K562 (cell line): ENCODE results near the gene BCCIP. TPM values are rescaled to one million over a fixed set of nuclear protein-coding genes. Genes with fewer than 3 reads are reported as not detected.

Source experiments
- ATAC-seq: fragments of 200-7000 bp; cut with Tn5 transposase; 3 replicates; pipeline ENCODE4 v1.9.1; 2020; ENCODE audit warnings: moderate library complexity
- BruUV-seq: library from RNA; stranded (reverse); fragments of 400-500 nt; replicated peaks from 2 replicates; lab custom pipeline; 2021; lab: Mats Ljungman, UMichigan
- CTCF ChIA-PET: fragments of 300-600 bp; formaldehyde crosslinking; extraction: SDS; loops from one replicate; lab custom pipeline; 2021; ENCODE audit warnings: low intra/inter-chr PET ratio; lab: Yijun Ruan, JAX
- POLR2A ChIA-PET: fragments of 300-600, 350-650 bp; sonication (Branson Sonifier 250); formaldehyde crosslinking; extraction: SDS; loops from one replicate; lab custom pipeline; 2021; ENCODE audit warnings: antibody characterized with exemption, inconsistent platforms; lab: Yijun Ruan, JAX
- DNase-seq, 4 experiments: peaks; one replicate each; pipeline versions ENCODE4 v3.0.0 to v3.0.0-alpha.2; 2011 to 2018; ENCODE audit warnings: low spot score in 3 of 4, mixed read lengths in 3 of 4; ENCODE audit errors: extremely low read depth in 1 of 4
- FAIRE-seq: peaks from 2 replicates; lab custom pipeline; 2011; peaks lifted over from hg19 to GRCh38; lab: Jason Lieb, UNC
- H2AFZ ChIP-seq: 2 replicates; pipeline ENCODE4 v1.6.0; 2011; ENCODE audit warnings: low read depth, low read length, control low read depth, inconsistent platforms
- H3K27ac ChIP-seq: fragments of 200-600 bp; 3 replicates; pipeline ENCODE4 v1.8.0; 2011; ENCODE audit warnings: low read depth, mild to moderate bottlenecking, control low read depth, inconsistent platforms, low read length, moderate library complexity, mixed read lengths; ENCODE audit errors: extremely low read depth
- H3K27me3 ChIP-seq, 2 experiments: fragments of 300-600 bp in 1 of 2; 2 replicates in 1 of 2; 3 replicates in 1 of 2; pipeline versions ENCODE4 v1.6.0 to v1.8.0; 2011; ENCODE audit warnings: inconsistent platforms in 2 of 2, low read length in 2 of 2, mild to moderate bottlenecking in 1 of 2, mixed read lengths in 1 of 2, moderate library complexity in 1 of 2; ENCODE audit not compliant: control insufficient read depth in 2 of 2, insufficient read depth in 2 of 2
- H3K36me3 ChIP-seq: fragments of 300-600 bp; 3 replicates; pipeline ENCODE4 v1.8.0; 2011; ENCODE audit warnings: mild to moderate bottlenecking, low read length, inconsistent platforms; ENCODE audit not compliant: control insufficient read depth, insufficient read depth
- H3K4me1 ChIP-seq, 2 experiments: fragments of 200-600 bp in 1 of 2; replicated peaks in 1 of 2; 2 replicates in 1 of 2; 3 replicates in 1 of 2; pipeline versions ENCODE4 v1.5.1 to v1.8.0; 2011; ENCODE audit warnings: inconsistent platforms in 2 of 2, low read length in 2 of 2, mild to moderate bottlenecking in 1 of 2, mixed read lengths in 1 of 2, moderate library complexity in 1 of 2; ENCODE audit not compliant: control insufficient read depth in 2 of 2, insufficient read depth in 2 of 2
- H3K4me2 ChIP-seq: 2 replicates; pipeline ENCODE4 v1.6.1; 2011; ENCODE audit warnings: low read length, control low read depth, inconsistent platforms, mixed read lengths; ENCODE audit not compliant: insufficient read depth
- H3K4me3 ChIP-seq: fragments of 200-600 bp; sonication (generic), shearing (Covaris generic); 2 replicates; pipeline ENCODE4 v1.5.1; 2016; ENCODE audit warnings: control low read depth, inconsistent platforms
- H3K79me2 ChIP-seq: fragments of 200-600 bp; 3 replicates; pipeline ENCODE4 v1.8.0; 2011; ENCODE audit warnings: low read length, inconsistent platforms; ENCODE audit not compliant: control insufficient read depth, insufficient read depth
- H3K9ac ChIP-seq, 2 experiments: 2 replicates each; pipeline versions ENCODE4 v1.6.0 to v1.6.1; 2011; ENCODE audit warnings: low read depth in 2 of 2, low read length in 2 of 2, control low read depth in 1 of 2, inconsistent platforms in 1 of 2, mild to moderate bottlenecking in 1 of 2, mixed read lengths in 1 of 2; ENCODE audit not compliant: insufficient read depth in 1 of 2
- H3K9me1 ChIP-seq: one replicate; pipeline ENCODE4 v1.6.0; 2011; ENCODE audit warnings: inconsistent platforms, mild to moderate bottlenecking, low read length, moderate library complexity; ENCODE audit not compliant: control insufficient read depth, insufficient read depth
- H3K9me3 ChIP-seq: replicated peaks from 2 replicates; pipeline ENCODE4 v1.5.1; 2011; ENCODE audit warnings: low read depth, low read length, inconsistent platforms; ENCODE audit not compliant: control insufficient read depth, insufficient read depth
- H4K20me1 ChIP-seq: replicated peaks from 2 replicates; pipeline ENCODE4 v1.6.1; 2011; ENCODE audit warnings: low read length, inconsistent platforms, mixed read lengths; ENCODE audit not compliant: control insufficient read depth, insufficient read depth
- HDAC1 ChIP-seq, 2 experiments: fragments of 450-650 bp; IDR thresholded peaks; 2 replicates each; pipeline ENCODE4 v1.6.1; 2016 to 2017; ENCODE audit warnings: inconsistent platforms in 1 of 2, mild to moderate bottlenecking in 1 of 2, moderate library complexity in 1 of 2
- HOXB6 ChIP-seq: fragments of 250-450 bp; sonication (Bioruptor Pico); IDR thresholded peaks from 2 replicates; pipeline ENCODE4 v1.5.1; 2022; ENCODE audit warnings: mild to moderate bottlenecking, borderline replicate concordance
- KDM1A ChIP-seq, 2 experiments: fragments of 450-650 bp; IDR thresholded peaks; 2 replicates each; pipeline ENCODE4 v1.6.1; 2016; ENCODE audit warnings: mild to moderate bottlenecking in 2 of 2
- LCOR ChIP-seq: sonication (generic); formaldehyde crosslinking; IDR thresholded peaks from 2 replicates; pipeline ENCODE4 v1.8.0; 2022; ENCODE audit warnings: mild to moderate bottlenecking, missing genetic modification reagents
- NFE2 ChIP-seq: IDR thresholded peaks from 2 replicates; pipeline ENCODE4 v1.6.1; 2014; ENCODE audit warnings: antibody characterized with exemption, low read depth
- PTTG1 ChIP-seq: fragments of 450-650 bp; IDR thresholded peaks from 2 replicates; pipeline ENCODE4 v1.6.1; 2016; ENCODE audit warnings: low read depth, mild to moderate bottlenecking, missing genetic modification characterization, missing compliant biosample characterization
- SIN3A ChIP-seq, 2 experiments: fragments of 150-350 bp in 1 of 2; IDR thresholded peaks; 2 replicates each; pipeline ENCODE4 v1.6.1; 2011 to 2016; ENCODE audit warnings: borderline replicate concordance in 2 of 2, low read depth in 2 of 2, low read length in 2 of 2, mild to moderate bottlenecking in 2 of 2, moderate library complexity in 2 of 2; ENCODE audit not compliant: control insufficient read depth in 1 of 2
- ZNF316 ChIP-seq: fragments of 450-650 bp; IDR thresholded peaks from 2 replicates; pipeline ENCODE4 v1.6.1; 2016
- ZNF695 ChIP-seq: fragments of 450-650 bp; formaldehyde crosslinking; IDR thresholded peaks from 2 replicates; pipeline ENCODE4 v1.4.0; 2020; ENCODE audit warnings: mild to moderate bottlenecking, moderate library complexity
- WGBS: fragments of 100-300 bp; shearing (Covaris generic); methylation state at CpG from one replicate; pipeline ENCODE4 v1.1.6; 2016; ENCODE audit warnings: low coverage, mixed read lengths; ENCODE audit not compliant: insufficient coverage; ENCODE audit errors: missing lambda C conversion rate; 5-methylcytosine and 5-hydroxymethylcytosine counted together
- in situ Hi-C: fragments of 300-500 bp; cut with MboI; formaldehyde crosslinking; loops from 4 replicates; pipeline ENCODE4 v1.15.0; 2018; ENCODE audit warnings: inconsistent platforms, mixed read lengths
- intact Hi-C: fragments of 100-400 bp; cut with micrococcal nuclease; formaldehyde crosslinking; loops from 2 replicates; pipeline ENCODE4 v1.14.2; 2022
- polyA plus RNA-seq, 8 experiments: library from polyadenylated mRNA; depleted of rRNA in 4 of 8; stranded (reverse) in 5 of 8; unstranded in 3 of 8; fragments of >200 nt; fragmentation: Nextera tagmentation in 2 of 8; fragmentation: Illumina TruSeq in 1 of 8; extraction: Ambion mirVana in 2 of 8; extraction: Trizol in 1 of 8; gene quantifications; 2 replicates each; pipeline versions ENCODE4 v1.2.1 to v1.2.3, GENCODE V29; 2011 to 2014; ENCODE audit warnings: inconsistent platforms in 1 of 8, missing spikeins in 1 of 8
- total RNA-seq, 7 experiments: library from RNA; depleted of rRNA in 6 of 7; stranded (reverse); fragments of >200 nt in 6 of 7; fragmentation: Illumina TruSeq in 2 of 7; extraction: Trizol in 2 of 7; gene quantifications; 2 replicates each; pipeline versions ENCODE4 v1.2.1 to v1.2.3, GENCODE V29; 2011 to 2021; ENCODE audit warnings: low replicate concordance in 1 of 7
- TF ChIP-seq, protein P1 (sequence below), 2 experiments: fragments of 450-650 bp; IDR thresholded peaks; 2 replicates each; pipeline ENCODE4 v1.6.1; 2018; ENCODE audit warnings: mild to moderate bottlenecking in 2 of 2, low read depth in 1 of 2; ENCODE audit not compliant: partially characterized antibody in 2 of 2
- TF ChIP-seq, protein P2 (sequence below), 2 experiments: fragments of 450-650 bp in 1 of 2; sonication (generic) in 1 of 2; formaldehyde crosslinking in 1 of 2; IDR thresholded peaks in 1 of 2; conservative IDR thresholded peaks in 1 of 2; 2 replicates each; pipeline versions ENCODE4 v1.6.1 to v1.8.1; 2016 to 2023; ENCODE audit warnings: mild to moderate bottlenecking in 2 of 2, moderate library complexity in 2 of 2, inconsistent platforms in 1 of 2, missing genetic modification reagents in 1 of 2
- TF ChIP-seq, protein P3 (sequence below), 2 experiments: fragments of 450-650 bp; conservative IDR thresholded peaks; 2 replicates each; pipeline ENCODE4 v1.6.1; 2017; ENCODE audit warnings: mild to moderate bottlenecking in 2 of 2, moderate library complexity in 2 of 2

BCCIP gene
- total and polyA plus RNA-seq, 9 of the 15 experiments (the other 6 are each of a cell fraction or from before 2014, with no cell fraction given) = 95.1 to 204 (median 163) TPM

DNA sequence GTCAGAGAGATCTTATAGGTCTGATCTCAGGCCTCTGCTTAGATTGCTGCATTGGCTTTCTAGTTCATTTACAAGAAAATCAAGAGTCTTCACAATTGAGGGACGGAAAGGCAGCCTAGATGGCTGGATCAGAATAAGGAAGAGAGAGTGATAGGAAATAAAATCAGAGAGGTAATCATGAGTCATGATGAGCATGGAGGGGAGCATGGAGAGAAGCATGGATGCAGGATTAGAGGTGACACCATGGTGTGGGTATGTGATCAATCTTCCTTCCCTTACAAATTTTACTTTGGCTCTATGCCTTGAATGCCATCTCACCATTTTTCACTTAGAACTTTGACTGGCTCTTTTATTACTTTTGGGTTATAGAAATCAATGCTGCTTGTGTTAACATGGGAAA lies 1.4 kb downstream of the BCCIP start:
- H3K4me3 ChIP-seq = peak overlapping the region; percentile 84
- TF ChIP-seq HDAC1 (IDR thresholded peaks at IDR 0.05) (0 out of 4 replicates have a peak, but pooled peaks of 1 of the 2 experiments have one; percentile 39), SIN3A (IDR thresholded peaks at IDR 0.05; ENCODE audit: borderline replicate concordance in 2 of 2, control insufficient read depth in 1 of 2, low read depth in 2 of 2, low read length in 2 of 2) (0 out of 4 replicates have a peak, but pooled peaks of 1 of the 2 experiments have one; percentile 38), ZNF695 (CRISPR knock-in tag) (no peak), NFE2 (peak; percentile 58), PTTG1 (tag) (no peak), HOXB6 (no peak), ZNF316 (peak; percentile 11; the same call in 1 of the 2 replicates), KDM1A (IDR thresholded peaks at IDR 0.05) (peak; percentile 38 to 45; a peak in 1 of 4 replicates), LCOR (CRISPR knock-in tag) (no peak)
- TF ChIP-seq, protein P1, sequence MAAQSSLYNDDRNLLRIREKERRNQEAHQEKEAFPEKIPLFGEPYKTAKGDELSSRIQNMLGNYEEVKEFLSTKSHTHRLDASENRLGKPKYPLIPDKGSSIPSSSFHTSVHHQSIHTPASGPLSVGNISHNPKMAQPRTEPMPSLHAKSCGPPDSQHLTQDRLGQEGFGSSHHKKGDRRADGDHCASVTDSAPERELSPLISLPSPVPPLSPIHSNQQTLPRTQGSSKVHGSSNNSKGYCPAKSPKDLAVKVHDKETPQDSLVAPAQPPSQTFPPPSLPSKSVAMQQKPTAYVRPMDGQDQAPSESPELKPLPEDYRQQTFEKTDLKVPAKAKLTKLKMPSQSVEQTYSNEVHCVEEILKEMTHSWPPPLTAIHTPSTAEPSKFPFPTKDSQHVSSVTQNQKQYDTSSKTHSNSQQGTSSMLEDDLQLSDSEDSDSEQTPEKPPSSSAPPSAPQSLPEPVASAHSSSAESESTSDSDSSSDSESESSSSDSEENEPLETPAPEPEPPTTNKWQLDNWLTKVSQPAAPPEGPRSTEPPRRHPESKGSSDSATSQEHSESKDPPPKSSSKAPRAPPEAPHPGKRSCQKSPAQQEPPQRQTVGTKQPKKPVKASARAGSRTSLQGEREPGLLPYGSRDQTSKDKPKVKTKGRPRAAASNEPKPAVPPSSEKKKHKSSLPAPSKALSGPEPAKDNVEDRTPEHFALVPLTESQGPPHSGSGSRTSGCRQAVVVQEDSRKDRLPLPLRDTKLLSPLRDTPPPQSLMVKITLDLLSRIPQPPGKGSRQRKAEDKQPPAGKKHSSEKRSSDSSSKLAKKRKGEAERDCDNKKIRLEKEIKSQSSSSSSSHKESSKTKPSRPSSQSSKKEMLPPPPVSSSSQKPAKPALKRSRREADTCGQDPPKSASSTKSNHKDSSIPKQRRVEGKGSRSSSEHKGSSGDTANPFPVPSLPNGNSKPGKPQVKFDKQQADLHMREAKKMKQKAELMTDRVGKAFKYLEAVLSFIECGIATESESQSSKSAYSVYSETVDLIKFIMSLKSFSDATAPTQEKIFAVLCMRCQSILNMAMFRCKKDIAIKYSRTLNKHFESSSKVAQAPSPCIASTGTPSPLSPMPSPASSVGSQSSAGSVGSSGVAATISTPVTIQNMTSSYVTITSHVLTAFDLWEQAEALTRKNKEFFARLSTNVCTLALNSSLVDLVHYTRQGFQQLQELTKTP (IDR thresholded peaks at IDR 0.05; ENCODE audit: low read depth in 1 of 2, partially characterized antibody in 2 of 2) = no peak
- TF ChIP-seq, protein P2, sequence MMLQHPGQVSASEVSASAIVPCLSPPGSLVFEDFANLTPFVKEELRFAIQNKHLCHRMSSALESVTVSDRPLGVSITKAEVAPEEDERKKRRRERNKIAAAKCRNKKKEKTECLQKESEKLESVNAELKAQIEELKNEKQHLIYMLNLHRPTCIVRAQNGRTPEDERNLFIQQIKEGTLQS (IDR thresholded peaks at IDR 0.05) = peak; percentile 55
- TF ChIP-seq, protein P2 (CRISPR knock-in tag; conservative IDR thresholded peaks at IDR 0.05) = no peak
- TF ChIP-seq, protein P3, sequence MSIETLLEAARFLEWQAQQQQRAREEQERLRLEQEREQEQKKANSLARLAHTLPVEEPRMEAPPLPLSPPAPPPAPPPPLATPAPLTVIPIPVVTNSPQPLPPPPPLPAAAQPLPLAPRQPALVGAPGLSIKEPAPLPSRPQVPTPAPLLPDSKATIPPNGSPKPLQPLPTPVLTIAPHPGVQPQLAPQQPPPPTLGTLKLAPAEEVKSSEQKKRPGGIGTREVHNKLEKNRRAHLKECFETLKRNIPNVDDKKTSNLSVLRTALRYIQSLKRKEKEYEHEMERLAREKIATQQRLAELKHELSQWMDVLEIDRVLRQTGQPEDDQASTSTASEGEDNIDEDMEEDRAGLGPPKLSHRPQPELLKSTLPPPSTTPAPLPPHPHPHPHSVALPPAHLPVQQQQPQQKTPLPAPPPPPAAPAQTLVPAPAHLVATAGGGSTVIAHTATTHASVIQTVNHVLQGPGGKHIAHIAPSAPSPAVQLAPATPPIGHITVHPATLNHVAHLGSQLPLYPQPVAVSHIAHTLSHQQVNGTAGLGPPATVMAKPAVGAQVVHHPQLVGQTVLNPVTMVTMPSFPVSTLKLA (conservative IDR thresholded peaks at IDR 0.05) = peak in 1 of 2 experiments; percentile 47; a peak in 1 of 4 replicates
- H3K27ac ChIP-seq = peak overlapping the region; percentile 100; the same call in 2 of the 3 replicates
- DNase-seq (peak in 1 of 4 experiments; percentile 32), ATAC-seq (peak; percentile 50), FAIRE-seq (no peak)
- H3K9ac ChIP-seq = peak overlapping the region; percentile 38 to 95
- H4K20me1 ChIP-seq = peaks cover 8% of the 10 kb centered on the region; the same call in 1 of the 2 replicates
- peaks cover 9% of the 10 kb centered on the region for H3K9me1 ChIP-seq
- in situ Hi-C loops = no loop called here
- ChIA-PET POLR2A (no interaction called here), CTCF (no interaction called here)
- H2AFZ ChIP-seq = no peak overlapping the region
- peaks cover 11 to 43% of the 10 kb centered on the region in 2 experiments; a peak in 4 of 5 replicates for H3K4me1 ChIP-seq
- H3K4me2 ChIP-seq = peak overlapping the region; percentile 72
- peaks cover 57% of the 10 kb centered on the region for H3K36me3 ChIP-seq
- intact Hi-C loops = no loop called here
- H3K9me3 ChIP-seq = no peaks in the 10 kb centered on the region
- BruUV-seq = no TSS peak
- no peaks in the 10 kb centered on the region for H3K27me3 ChIP-seq
- H3K79me2 ChIP-seq = peaks cover 97% of the 10 kb centered on the region
- 6% methylated on average over 1 of the region's 1 CpG for WGBS
